ENCODE data around the gene ST3GAL4. TPM values are rescaled to one million over a fixed set of nuclear protein-coding genes. Genes with fewer than 3 reads are reported as not detected.

The ST3GAL4 gene
- total RNA-seq, 1 donor from 2014 or later, result 61.4 TPM

GRCh38 chr11:126440792-126441514 lies 85.5 kb downstream of the ST3GAL4 start:
- H3K4me3 ChIP-seq, result peak overlapping the region in 1 of 2 donors; percentile 26
- no peaks in the 10 kb centered on the region for H3K27me3 ChIP-seq
- TF ChIP-seq CTCF (IDR thresholded peaks at IDR 0.05), result peak; percentile 89 to 97 (median 92)
- no peaks in the 10 kb centered on the region for H3K4me1 ChIP-seq
- intact Hi-C loops (cut with DNase I), result loop anchor here (1.0 to 5.0 kb wide), 3 partner anchors 39 to 904 kb away; no protein-coding TSS in a partner anchor
- no peaks in the 10 kb centered on the region for H3K36me3 ChIP-seq
- DNase-seq (ENCODE audit: low spot score in 2 of 2), result peak in 1 of 2 donors; percentile 86
- H3K9me3 ChIP-seq, result no peaks in the 10 kb centered on the region
- H3K27ac ChIP-seq, result no peak overlapping the region

DNA sequence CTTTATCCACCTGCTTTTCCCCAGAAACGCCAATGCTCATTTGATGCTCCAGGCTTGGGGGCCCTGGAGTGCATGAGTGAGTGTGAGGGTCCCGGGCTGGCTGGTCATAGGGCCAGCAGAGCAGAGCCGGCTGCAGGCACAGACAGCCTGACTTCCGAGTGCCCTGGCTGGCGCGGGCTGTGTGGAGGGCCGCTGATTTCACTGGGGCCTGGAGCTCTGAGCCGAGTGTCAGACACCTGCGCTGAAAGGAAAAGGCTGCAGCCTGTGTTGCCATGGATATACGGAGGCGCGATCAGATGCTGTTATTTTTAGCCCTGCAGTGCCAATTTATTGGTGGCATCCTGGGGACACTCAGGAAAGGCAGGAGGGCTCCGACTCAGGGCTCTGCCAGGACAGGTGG lies 87.6 kb downstream of the ST3GAL4 start:
- TF ChIP-seq CTCF (IDR thresholded peaks at IDR 0.05), result no peak
- H3K27ac ChIP-seq, result no peak overlapping the region

DNA sequence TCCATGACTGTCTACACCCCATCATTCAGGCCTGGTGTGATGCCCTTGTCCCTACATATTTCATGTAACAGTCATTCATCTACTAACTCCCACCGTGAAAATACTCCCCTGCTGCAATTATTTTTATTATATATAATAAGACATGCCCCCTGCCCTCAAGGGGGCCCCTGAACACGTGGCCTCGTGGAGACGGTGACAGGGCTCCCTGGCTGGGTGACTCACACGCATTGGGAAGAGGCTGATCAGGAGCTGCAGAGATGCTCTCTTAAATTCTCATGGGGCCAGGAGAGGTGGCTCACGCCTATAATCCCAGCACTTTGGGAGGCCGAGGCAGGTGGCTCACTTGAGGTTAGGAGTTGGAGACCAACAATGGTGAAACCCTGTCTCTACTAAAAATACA lies 88.6 kb downstream of the ST3GAL4 start:
- TF ChIP-seq CTCF (IDR thresholded peaks at IDR 0.05), result no peak
- DNase-seq (ENCODE audit: low spot score in 2 of 2), result no peak
- no peak overlapping the region for H3K27ac ChIP-seq
- no peaks in the 10 kb centered on the region for H3K4me1 ChIP-seq
- H3K27me3 ChIP-seq, result no peaks in the 10 kb centered on the region
- intact Hi-C loops (cut with DNase I), result loop anchor here (5.0 kb wide), 1 partner anchor 548 kb away; no protein-coding TSS in a partner anchor
- no peak overlapping the region for H3K4me3 ChIP-seq
- H3K9me3 ChIP-seq, result no peaks in the 10 kb centered on the region
- no peaks in the 10 kb centered on the region for H3K36me3 ChIP-seq

More for the DNA sequence above, 87.6 kb downstream of the ST3GAL4 start:
- Histone ChIP-seq H3K27me3 (no peaks in the 10 kb centered on the region), H3K9me3 (no peaks in the 10 kb centered on the region), H3K4me3 (no peak overlapping the region), H3K36me3 (no peaks in the 10 kb centered on the region), H3K4me1 (no peaks in the 10 kb centered on the region)
- intact Hi-C loops (cut with DNase I), result loop anchor here (5.0 kb wide), 1 partner anchor 549 kb away; no protein-coding TSS in a partner anchor
- no peak for DNase-seq (ENCODE audit: low spot score in 2 of 2)

- no peak overlapping the region for H3K27ac ChIP-seq
- no peaks in the 10 kb centered on the region for H3K4me1 ChIP-seq
- intact Hi-C loops (cut with DNase I), result no loop called here
- no peak overlapping the region for H3K4me3 ChIP-seq
- no peaks in the 10 kb centered on the region for H3K36me3 ChIP-seq
- no peaks in the 10 kb centered on the region for H3K27me3 ChIP-seq
- DNase-seq (ENCODE audit: low spot score in 2 of 2), result no peak
- no peak for TF ChIP-seq CTCF (IDR thresholded peaks at IDR 0.05)
- no peaks in the 10 kb centered on the region for H3K9me3 ChIP-seq
Measured at GRCh38 chr11:126446581-126446980, 91.1 kb downstream of the ST3GAL4 start.

GRCh38 chr11:126450198-126450597 lies 94.7 kb downstream of the ST3GAL4 start:
- Histone ChIP-seq H3K36me3 (no peaks in the 10 kb centered on the region), H3K27ac (no peak overlapping the region), H3K4me1 (no peaks in the 10 kb centered on the region), H3K4me3 (no peak overlapping the region), H3K9me3 (no peaks in the 10 kb centered on the region), H3K27me3 (no peaks in the 10 kb centered on the region)
- intact Hi-C loops (cut with DNase I), result no loop called here
- DNase-seq (ENCODE audit: low spot score in 2 of 2), result no peak
- TF ChIP-seq CTCF (IDR thresholded peaks at IDR 0.05), result no peak

Data from ascending aorta (tissue), 2 donors.